Left lung (tissue), 10 donors: ENCODE results near the gene PAK3. TPM values are rescaled to one million over a fixed set of nuclear protein-coding genes. Genes with fewer than 3 reads are reported as not detected.

Source experiments
- ATAC-seq: fragments of 200-7000 bp; cut with Tn5 transposase; one replicate; pipeline ENCODE4 v1.9.1; 2020; ENCODE audit warnings: moderate library complexity
- DNase-seq, 4 donors: peaks; one replicate each; pipeline ENCODE4 v3.0.0-alpha.2; 2013 to 2020
- H3K27ac ChIP-seq, 2 donors: fragments of 200-600 bp; sonication (generic) in 1 of 2; one replicate each; pipeline versions ENCODE4 v1.5.0 to v1.8.0; 2020 to 2021
- H3K27me3 ChIP-seq, 2 donors: fragments of 200-600 bp; sonication (generic) in 1 of 2; one replicate each; pipeline versions ENCODE4 v1.5.0 to v1.8.0; 2020 to 2021
- H3K36me3 ChIP-seq, 2 donors: fragments of 200-600 bp; sonication (generic) in 1 of 2; one replicate each; pipeline versions ENCODE4 v1.5.0 to v1.8.0; 2020 to 2021
- H3K4me1 ChIP-seq, 2 donors: fragments of 200-600 bp; one replicate each; pipeline ENCODE4 v1.8.0; 2021
- H3K4me3 ChIP-seq, 2 donors: fragments of 200-600 bp; sonication (generic) in 1 of 2; one replicate each; pipeline versions ENCODE4 v1.5.0 to v1.8.0; 2020 to 2021; ENCODE audit warnings: mild to moderate bottlenecking in 1 of 2
- H3K9me3 ChIP-seq, 2 donors: fragments of 200-600 bp; sonication (generic) in 1 of 2; one replicate each; pipeline versions ENCODE4 v1.5.0 to v1.8.0; 2020 to 2021
- CTCF ChIP-seq, 2 donors: fragments of 200-600 bp; sonication (generic) in 1 of 2; IDR thresholded peaks; one replicate each; pipeline versions ENCODE4 v1.5.0 to v1.8.0; 2021; ENCODE audit warnings: antibody characterized with exemption in 2 of 2
- intact Hi-C, 2 donors: fragments of 100-400 bp; cut with DNase I; formaldehyde crosslinking; loops; one replicate each; pipeline versions ENCODE4 v1.11.2 to v1.14.2; 2022
- polyA plus RNA-seq, 6 donors: library from polyadenylated mRNA; unstranded; fragments of 120-200 nt; gene quantifications; one replicate each; pipeline ENCODE4 v1.2.1, GENCODE V29; 2013; ENCODE audit not compliant: insufficient read length in 6 of 6
- total RNA-seq, 2 donors: library from RNA; stranded (reverse); fragmentation: NEBNext Ultra II Directional; extraction: Animal tissue kit (Norgen Biotek cat#: 25700); gene quantifications; one replicate each; pipeline ENCODE4 v1.2.1, GENCODE V29; 2021
- donor health status: DM: no; HTN: yes; CAD: no.
- donor health status: DM: no; HTN: no; CAD: no.

Gene PAK3
- total and polyA plus RNA-seq, 8 donors: 0.42 to 3.1 (median 0.97) TPM

- H3K4me1 ChIP-seq: no peaks in the 10 kb centered on the region
- DNase-seq: no peak
- H3K4me3 ChIP-seq: no peak overlapping the region
- H3K9me3 ChIP-seq: no peaks in the 10 kb centered on the region
- peaks cover 0 to 8% of the 10 kb centered on the region in 2 donors for H3K27me3 ChIP-seq
- ATAC-seq: no peak
- intact Hi-C loops: no loop called here
- H3K36me3 ChIP-seq: no peaks in the 10 kb centered on the region
- TF ChIP-seq CTCF (IDR thresholded peaks at IDR 0.05): no peak
- no peak overlapping the region for H3K27ac ChIP-seq
Observed at GRCh38 chrX:111181951-111182350, 86.0 kb downstream of the PAK3 start.

- ATAC-seq (no peak), DNase-seq (no peak)
- H3K4me3 ChIP-seq: no peak overlapping the region
- H3K27ac ChIP-seq: no peak overlapping the region
- peaks cover 0 to 8% of the 10 kb centered on the region in 2 donors for H3K27me3 ChIP-seq
- no peaks in the 10 kb centered on the region for H3K4me1 ChIP-seq
- no peak for TF ChIP-seq CTCF (IDR thresholded peaks at IDR 0.05)
- H3K36me3 ChIP-seq: no peaks in the 10 kb centered on the region
- no peaks in the 10 kb centered on the region for H3K9me3 ChIP-seq
- intact Hi-C loops: no loop called here
Observed at GRCh38 chrX:111182997-111183396, 87.0 kb downstream of the PAK3 start.

GRCh38 chrX:111191598-111191997 lies 95.6 kb downstream of the PAK3 start:
- DNase-seq: no peak
- no peak for TF ChIP-seq CTCF (IDR thresholded peaks at IDR 0.05)
- no peak overlapping the region for H3K4me3 ChIP-seq
- H3K36me3 ChIP-seq: no peaks in the 10 kb centered on the region
- no peak overlapping the region for H3K27ac ChIP-seq
- H3K4me1 ChIP-seq: no peaks in the 10 kb centered on the region
- ATAC-seq: no peak
- peaks cover 0 to 8% of the 10 kb centered on the region in 2 donors for H3K27me3 ChIP-seq
- H3K9me3 ChIP-seq: no peaks in the 10 kb centered on the region
- intact Hi-C loops: no loop called here

- Histone ChIP-seq H3K27ac (no peak overlapping the region), H3K36me3 (no peaks in the 10 kb centered on the region), H3K4me1 (no peaks in the 10 kb centered on the region), H3K9me3 (no peaks in the 10 kb centered on the region), H3K27me3 (no peaks in the 10 kb centered on the region), H3K4me3 (no peak overlapping the region)
- ATAC-seq (no peak), DNase-seq (no peak)
- intact Hi-C loops: no loop called here
- no peak for TF ChIP-seq CTCF (IDR thresholded peaks at IDR 0.05)
Observed at GRCh38 chrX:111199505-111199904, 103.5 kb downstream of the PAK3 start.

- H3K27me3 ChIP-seq: no peaks in the 10 kb centered on the region
- H3K27ac ChIP-seq: no peak overlapping the region
- no peaks in the 10 kb centered on the region for H3K36me3 ChIP-seq
- intact Hi-C loops: no loop called here
- no peak overlapping the region for H3K4me3 ChIP-seq
- no peaks in the 10 kb centered on the region for H3K4me1 ChIP-seq
- H3K9me3 ChIP-seq: no peaks in the 10 kb centered on the region
- ATAC-seq: no peak
- no peak for TF ChIP-seq CTCF (IDR thresholded peaks at IDR 0.05)
- DNase-seq: no peak
Observed at GRCh38 chrX:111200327-111200726, 104.3 kb downstream of the PAK3 start.
